HepG2 (cell line): ENCODE data around the gene FRMD5. TPM values are rescaled to one million over a fixed set of nuclear protein-coding genes. Genes with fewer than 3 reads are reported as not detected.

Experiments used
- ATAC-seq: fragments of 200-7000 bp; cut with Tn5 transposase; 3 replicates; pipeline ENCODE4 v1.9.1; 2020; ENCODE audit warnings: mild to moderate bottlenecking, moderate library complexity
- BruUV-seq: library from RNA; stranded (reverse); fragments of 400-500 nt; replicated peaks from 2 replicates; lab custom pipeline; 2021; lab: Mats Ljungman, UMichigan
- CTCF ChIA-PET: fragments of 300-600 bp; formaldehyde crosslinking; extraction: SDS; loops from one replicate; lab custom pipeline; 2021; ENCODE audit warnings: low total read pairs, inconsistent platforms, low intra/inter-chr PET ratio; lab: Yijun Ruan, JAX
- POLR2A ChIA-PET: fragments of 350-600 bp; sonication (Branson Sonifier 250); formaldehyde crosslinking; loops from one replicate; lab custom pipeline; 2020; ENCODE audit warnings: antibody characterized with exemption, inconsistent platforms; lab: Yijun Ruan, JAX
- DNase-seq: peaks from one replicate; pipeline ENCODE4 v3.0.0-alpha.2; 2015; ENCODE audit warnings: low spot score
- FAIRE-seq: peaks from 3 replicates; lab custom pipeline; 2011; peaks lifted over from hg19 to GRCh38; lab: Jason Lieb, UNC
- H2AFZ ChIP-seq: one replicate; pipeline ENCODE4 v1.6.1; 2011; ENCODE audit warnings: low read length, inconsistent platforms
- H3K27ac ChIP-seq: fragments of 300-600 bp; 3 replicates; pipeline ENCODE4 v1.8.0; 2011; ENCODE audit warnings: mixed run types, mild to moderate bottlenecking, mixed read lengths, low read length, inconsistent platforms; ENCODE audit not compliant: insufficient read depth; ENCODE audit errors: extremely low read length
- H3K27me3 ChIP-seq, 2 experiments: fragments of 200-600 bp in 1 of 2; 2 replicates in 1 of 2; 3 replicates in 1 of 2; pipeline versions ENCODE4 v1.6.0 to v1.8.0; 2011; ENCODE audit warnings: low read length in 2 of 2, mild to moderate bottlenecking in 2 of 2, moderate library complexity in 2 of 2, inconsistent platforms in 1 of 2; ENCODE audit not compliant: insufficient read depth in 2 of 2, control insufficient read depth in 1 of 2
- H3K36me3 ChIP-seq, 2 experiments: fragments of 200-600 bp in 1 of 2; replicated peaks in 1 of 2; 2 replicates in 1 of 2; 3 replicates in 1 of 2; pipeline versions ENCODE4 v1.5.1 to v1.8.0; 2011; ENCODE audit warnings: low read length in 2 of 2, inconsistent platforms in 1 of 2; ENCODE audit not compliant: insufficient read depth in 2 of 2, control insufficient read depth in 1 of 2
- H3K4me1 ChIP-seq: 2 replicates; pipeline ENCODE4 v1.5.1; 2012; ENCODE audit warnings: low read length, inconsistent platforms; ENCODE audit not compliant: insufficient read depth
- H3K4me2 ChIP-seq: 2 replicates; pipeline ENCODE4 v1.6.0; 2011; ENCODE audit warnings: low read depth, low read length, inconsistent platforms
- H3K4me3 ChIP-seq, 3 experiments: fragments of 200-600 bp in 1 of 3; sonication (generic), shearing (Covaris generic) in 1 of 3; replicated peaks in 1 of 3; 2 replicates each; pipeline ENCODE4 v1.5.1; 2011 to 2016; ENCODE audit warnings: low read length in 3 of 3, inconsistent platforms in 2 of 3, low read depth in 2 of 3, mild to moderate bottlenecking in 2 of 3, control low read depth in 1 of 3, mixed read lengths in 1 of 3; ENCODE audit not compliant: insufficient read depth in 1 of 3
- H3K79me2 ChIP-seq: one replicate; pipeline ENCODE4 v1.6.1; 2011; ENCODE audit warnings: low read length, inconsistent platforms; ENCODE audit not compliant: insufficient read depth
- H3K9ac ChIP-seq: 2 replicates; pipeline ENCODE4 v1.6.0; 2011; ENCODE audit warnings: mild to moderate bottlenecking, low read depth, low read length, inconsistent platforms; ENCODE audit not compliant: insufficient read depth
- H3K9me3 ChIP-seq: 2 replicates; pipeline ENCODE4 v1.5.1; 2012; ENCODE audit warnings: mild to moderate bottlenecking, low read length
- H4K20me1 ChIP-seq: 2 replicates; pipeline ENCODE4 v1.6.0; 2011; ENCODE audit warnings: inconsistent platforms, mild to moderate bottlenecking, low read length, moderate library complexity; ENCODE audit not compliant: insufficient read depth
- CREBL2 ChIP-seq: sonication (generic); formaldehyde crosslinking; IDR thresholded peaks from 2 replicates; pipeline ENCODE4 v1.8.1; 2023; ENCODE audit warnings: missing genetic modification reagents, mild to moderate bottlenecking, borderline replicate concordance
- ESRRA ChIP-seq: sonication (generic); formaldehyde crosslinking; IDR thresholded peaks from 2 replicates; pipeline ENCODE4 v1.5.1; 2020; ENCODE audit warnings: mild to moderate bottlenecking, low read depth, missing genetic modification reagents
- NFIB ChIP-seq: sonication (generic); formaldehyde crosslinking; IDR thresholded peaks from 2 replicates; pipeline ENCODE4 v1.9.0; 2021; ENCODE audit warnings: missing genetic modification reagents, mild to moderate bottlenecking, borderline replicate concordance
- NKX3-1 ChIP-seq: sonication (generic); formaldehyde crosslinking; IDR thresholded peaks from 2 replicates; pipeline ENCODE4 v1.5.0; 2020; ENCODE audit warnings: missing genetic modification reagents
- SETDB1 ChIP-seq: sonication (generic); formaldehyde crosslinking; IDR thresholded peaks from 2 replicates; pipeline ENCODE4 v1.5.1; 2020; ENCODE audit warnings: missing genetic modification reagents, mild to moderate bottlenecking, borderline replicate concordance
- ZBTB7A ChIP-seq: sonication (generic); formaldehyde crosslinking; IDR thresholded peaks from 2 replicates; pipeline ENCODE4 v1.8.0; 2022; ENCODE audit warnings: mild to moderate bottlenecking, missing genetic modification reagents
- ZNF547 ChIP-seq: sonication (generic); formaldehyde crosslinking; IDR thresholded peaks from 2 replicates; pipeline ENCODE4 v1.5.1; 2020; ENCODE audit warnings: mild to moderate bottlenecking, missing genetic modification reagents
- ZNF556 ChIP-seq: sonication (generic); formaldehyde crosslinking; IDR thresholded peaks from 2 replicates; pipeline ENCODE4 v1.4.0; 2020; ENCODE audit warnings: mild to moderate bottlenecking, missing genetic modification reagents, borderline replicate concordance
- ZNF703 ChIP-seq: sonication (generic); formaldehyde crosslinking; IDR thresholded peaks from 2 replicates; pipeline ENCODE4 v1.5.1; 2020; ENCODE audit warnings: missing genetic modification reagents, mild to moderate bottlenecking, moderate library complexity, borderline replicate concordance
- WGBS: methylation state at CpG from one replicate; pipeline ENCODE4 v1.1.6; 2017; ENCODE audit warnings: low lambda C conversion rate; 5-methylcytosine and 5-hydroxymethylcytosine counted together
- in situ Hi-C: cut with HindIII; loops from 2 replicates; pipeline ENCODE4 v1.10.0; 2017; ENCODE audit warnings: low pct_unique_long_range_greater_than_20kb; ENCODE audit not compliant: extremely low pct_ligation_motif_present
- intact Hi-C: fragments of 100-400 bp; cut with micrococcal nuclease; formaldehyde crosslinking; loops from one replicate; pipeline ENCODE4 v1.10.0; 2022; ENCODE audit not compliant: unreplicated experiment
- polyA plus RNA-seq, 8 experiments: library from polyadenylated mRNA; depleted of rRNA in 3 of 8; stranded (reverse) in 7 of 8; unstranded in 1 of 8; fragments of >200 nt; fragmentation: Illumina TruSeq in 4 of 8; extraction: Trizol in 4 of 8; gene quantifications; 2 replicates each; pipeline versions ENCODE4 v1.2.1 to v1.2.3, GENCODE V29; 2011 to 2016; ENCODE audit warnings: low read depth in 4 of 8, missing spikeins in 1 of 8, mixed read lengths in 1 of 8; ENCODE audit not compliant: insufficient read depth in 1 of 8
- total RNA-seq, 5 experiments: library from RNA; depleted of rRNA; stranded (reverse); fragments of >200 nt; fragmentation: Illumina TruSeq; extraction: Trizol; gene quantifications; 2 replicates each; pipeline ENCODE4 v1.2.3, GENCODE V29; 2016; ENCODE audit warnings: low read depth in 1 of 5
- TF ChIP-seq, protein P1 (sequence below): sonication (generic); formaldehyde crosslinking; conservative IDR thresholded peaks from 2 replicates; pipeline ENCODE4 v1.4.0; 2020; ENCODE audit warnings: missing genetic modification reagents
- TF ChIP-seq, protein P2 (sequence below): sonication (generic); formaldehyde crosslinking; IDR thresholded peaks from 2 replicates; pipeline ENCODE4 v1.5.1; 2020; ENCODE audit warnings: missing genetic modification reagents, mild to moderate bottlenecking, borderline replicate concordance

Gene FRMD5
- total and polyA plus RNA-seq, 2 of the 13 experiments (the other 11 are each of a cell fraction or from before 2014, with no cell fraction given), result 0.93 to 1.5 TPM

DNA sequence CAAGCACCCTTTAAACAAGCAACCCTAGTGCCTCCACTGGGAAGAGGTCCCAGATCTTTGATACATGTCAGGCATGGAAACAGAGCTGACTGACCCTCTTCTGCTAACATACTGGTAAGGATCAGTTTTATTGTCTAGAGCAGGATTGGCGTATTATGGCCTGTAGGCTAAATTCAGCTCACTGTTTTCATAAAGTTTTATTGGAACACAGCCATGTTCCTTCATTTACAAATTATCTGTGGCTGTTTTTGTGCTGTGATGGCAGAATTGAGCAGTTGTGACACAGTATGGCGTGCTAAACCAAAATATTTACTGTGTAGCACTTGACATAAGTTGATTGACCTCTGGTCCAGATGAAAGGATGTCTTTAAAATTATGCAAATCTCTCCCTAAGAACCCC, 323.2 kb downstream of the FRMD5 start:
- ChIA-PET CTCF (interaction anchor here (1.7 kb wide), 1 partner anchor 194 kb away, joined by 10 read pairs; no protein-coding TSS in a partner anchor), POLR2A (no interaction called here)
- Histone ChIP-seq H3K4me2 (no peak overlapping the region), H3K27ac (no peak overlapping the region), H2AFZ (no peak overlapping the region), H3K27me3 (no peaks in the 10 kb centered on the region), H3K79me2 (no peaks in the 10 kb centered on the region), H3K9me3 (no peaks in the 10 kb centered on the region), H3K4me3 (no peak overlapping the region), H3K9ac (no peak overlapping the region), H4K20me1 (no peaks in the 10 kb centered on the region), H3K4me1 (no peaks in the 10 kb centered on the region), H3K36me3 (no peaks in the 10 kb centered on the region; a peak in 1 of 5 replicates)
- DNase-seq (no peak), FAIRE-seq (no peak), ATAC-seq (no peak)
- 54% methylated on average over 2 of the region's 2 CpGs for WGBS
- TF ChIP-seq ZBTB7A, result no peak
- no peak for TF ChIP-seq ZNF547 (CRISPR knock-in tag)
- no peak for TF ChIP-seq NKX3-1 (CRISPR knock-in tag)
- no peak for TF ChIP-seq SETDB1 (CRISPR knock-in tag)
- TF ChIP-seq CREBL2, result no peak
- TF ChIP-seq, protein P1, sequence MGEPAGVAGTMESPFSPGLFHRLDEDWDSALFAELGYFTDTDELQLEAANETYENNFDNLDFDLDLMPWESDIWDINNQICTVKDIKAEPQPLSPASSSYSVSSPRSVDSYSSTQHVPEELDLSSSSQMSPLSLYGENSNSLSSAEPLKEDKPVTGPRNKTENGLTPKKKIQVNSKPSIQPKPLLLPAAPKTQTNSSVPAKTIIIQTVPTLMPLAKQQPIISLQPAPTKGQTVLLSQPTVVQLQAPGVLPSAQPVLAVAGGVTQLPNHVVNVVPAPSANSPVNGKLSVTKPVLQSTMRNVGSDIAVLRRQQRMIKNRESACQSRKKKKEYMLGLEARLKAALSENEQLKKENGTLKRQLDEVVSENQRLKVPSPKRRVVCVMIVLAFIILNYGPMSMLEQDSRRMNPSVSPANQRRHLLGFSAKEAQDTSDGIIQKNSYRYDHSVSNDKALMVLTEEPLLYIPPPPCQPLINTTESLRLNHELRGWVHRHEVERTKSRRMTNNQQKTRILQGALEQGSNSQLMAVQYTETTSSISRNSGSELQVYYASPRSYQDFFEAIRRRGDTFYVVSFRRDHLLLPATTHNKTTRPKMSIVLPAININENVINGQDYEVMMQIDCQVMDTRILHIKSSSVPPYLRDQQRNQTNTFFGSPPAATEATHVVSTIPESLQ (CRISPR knock-in tag), result no peak
- no peak for TF ChIP-seq ZNF703 (CRISPR knock-in tag)
- TF ChIP-seq NFIB (CRISPR knock-in tag), result no peak
- no peak for TF ChIP-seq ESRRA
- TF ChIP-seq, protein P2, sequence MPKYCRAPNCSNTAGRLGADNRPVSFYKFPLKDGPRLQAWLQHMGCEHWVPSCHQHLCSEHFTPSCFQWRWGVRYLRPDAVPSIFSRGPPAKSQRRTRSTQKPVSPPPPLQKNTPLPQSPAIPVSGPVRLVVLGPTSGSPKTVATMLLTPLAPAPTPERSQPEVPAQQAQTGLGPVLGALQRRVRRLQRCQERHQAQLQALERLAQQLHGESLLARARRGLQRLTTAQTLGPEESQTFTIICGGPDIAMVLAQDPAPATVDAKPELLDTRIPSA (CRISPR knock-in tag), result no peak
- no peak for TF ChIP-seq ZNF556 (CRISPR knock-in tag)
- no TSS peak for BruUV-seq
- intact Hi-C loops, result no loop called here
- in situ Hi-C loops, result no loop called here
